Activated CD8-positive, alpha-beta memory T cell treated with anti-CD3 and anti-CD28 coated beads for 1 hour (primary cell): ENCODE data around the gene ELOVL6.

Source experiments
- DNase-seq, 2 donors: peaks; one replicate each; pipeline ENCODE4 v3.0.0-alpha.2; 2020; ENCODE audit warnings: low read depth in 1 of 2; ENCODE audit errors: extremely low read depth in 1 of 2

The ELOVL6 gene

DNA sequence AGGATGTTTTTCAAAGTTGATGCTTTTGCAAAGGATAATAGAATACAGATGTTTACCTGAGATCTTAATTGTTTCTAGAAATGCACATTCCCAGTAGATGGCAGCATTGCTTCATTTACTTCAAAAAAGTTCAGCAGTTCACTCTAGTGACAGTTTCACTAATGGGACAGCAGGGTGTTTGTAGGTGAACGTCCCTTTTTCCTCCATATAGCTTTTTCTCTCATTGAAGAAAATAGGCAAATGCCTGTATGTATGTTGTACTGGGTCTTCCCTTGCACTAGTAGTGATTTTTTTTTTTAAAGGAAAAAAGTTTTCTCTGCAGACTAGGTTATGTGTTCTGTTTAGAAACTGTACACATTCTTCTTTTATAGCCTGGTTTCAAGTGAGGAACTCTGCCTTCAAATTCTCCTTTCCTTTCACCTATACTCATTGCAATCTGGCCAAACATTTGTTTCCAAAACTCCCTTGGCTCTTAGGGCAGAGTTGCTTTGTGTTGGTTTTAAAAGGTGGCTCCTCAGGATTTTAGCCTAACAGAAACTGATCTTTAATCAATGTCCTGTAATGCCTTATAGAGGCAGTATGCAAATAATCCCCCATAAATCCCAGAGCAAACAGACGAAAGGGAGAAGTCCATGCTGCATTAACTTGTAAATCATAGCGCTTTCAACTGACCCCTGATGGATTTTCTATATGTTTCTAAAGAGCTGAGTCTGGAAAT is 199.4 kb downstream of the ELOVL6 start:
- peak in 1 of 2 donors; percentile 3 for DNase-seq

DNA sequence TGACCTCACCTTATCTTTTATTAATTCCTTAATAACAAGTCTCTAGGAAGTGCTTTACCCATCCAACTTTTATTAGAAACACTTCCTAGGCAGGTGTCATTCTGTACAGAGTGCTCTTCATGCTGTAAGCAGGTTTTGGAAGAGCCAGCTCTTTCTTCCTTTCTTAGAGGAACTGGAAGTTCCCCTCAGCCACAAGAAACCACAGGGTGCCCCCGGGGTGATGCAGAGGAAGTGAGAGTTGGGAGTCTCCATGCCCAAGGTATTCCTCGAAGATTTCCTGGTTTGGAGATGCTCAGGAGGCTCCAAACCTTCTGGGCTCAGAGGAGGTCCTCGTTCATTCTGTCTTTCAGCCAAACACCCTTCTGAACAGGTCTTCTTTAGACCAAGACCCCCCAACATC is 201.9 kb downstream of the ELOVL6 start:
- DNase-seq: no peak
